ENCODE data around the gene ASCC2.
"Not testable (repeated sequence)": the region's sequence is repeated elsewhere in the genome, so short reads cannot be mapped to it uniquely, and the experiment has no call there.

ASCC2 gene

DNA sequence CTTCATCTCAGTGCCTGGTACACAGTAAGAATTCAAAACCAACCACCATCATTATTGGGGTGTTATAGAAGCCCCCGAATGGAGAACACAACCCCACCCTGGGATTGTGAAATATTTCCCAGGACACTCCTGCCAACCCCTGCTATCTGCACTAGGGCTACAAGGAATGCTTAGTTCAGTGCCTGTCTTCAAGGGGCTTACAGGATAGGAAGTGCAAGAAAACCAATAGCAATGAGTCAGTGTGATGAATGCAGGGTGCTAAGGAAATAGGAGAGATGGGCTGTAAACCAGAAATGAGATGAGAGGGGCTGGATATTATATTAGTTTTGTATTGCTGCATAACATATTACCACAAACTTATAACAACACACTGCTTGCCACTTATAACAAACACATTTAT is 965 bp upstream of the ASCC2 start:
- H3K36me3 Mint-ChIP-seq (ENCODE audit: low read depth) = peaks cover 10% of the 10 kb centered on the region
- DNase-seq (no peak), ATAC-seq (no peak)
- H3K4me1 Mint-ChIP-seq = peaks cover 33% of the 10 kb centered on the region
- peak overlapping the region; percentile 97 for H3K4me3 Mint-ChIP-seq
- no peaks in the 10 kb centered on the region for H3K27me3 Mint-ChIP-seq
- no peaks in the 10 kb centered on the region for H3K9me3 Mint-ChIP-seq
- peak overlapping the region; percentile 91 for H3K27ac Mint-ChIP-seq

DNA sequence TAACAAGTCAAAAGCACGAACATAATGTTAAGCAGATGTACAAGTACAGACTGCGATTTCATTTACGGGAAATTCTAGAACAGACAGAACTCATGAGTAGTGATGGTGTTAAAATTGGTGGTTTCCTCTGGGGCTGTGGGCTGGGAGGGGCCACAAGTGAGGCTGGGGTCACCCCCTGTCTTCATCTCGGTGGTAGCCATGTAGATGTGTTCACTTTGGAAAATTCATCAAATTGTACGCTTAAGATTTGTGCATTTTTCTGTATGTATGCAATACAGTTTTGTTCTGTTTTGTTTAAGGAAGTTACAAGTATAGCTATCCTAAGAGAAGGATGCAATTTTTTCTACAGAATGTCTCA is 504 bp upstream of the ASCC2 start:
- peak overlapping the region; percentile 91 for H3K27ac Mint-ChIP-seq
- peaks cover 33% of the 10 kb centered on the region for H3K4me1 Mint-ChIP-seq
- no peaks in the 10 kb centered on the region for H3K9me3 Mint-ChIP-seq
- H3K4me3 Mint-ChIP-seq = peak overlapping the region; percentile 97
- H3K36me3 Mint-ChIP-seq (ENCODE audit: low read depth) = peaks cover 10% of the 10 kb centered on the region
- DNase-seq (no peak), ATAC-seq (no peak)
- H3K27me3 Mint-ChIP-seq = no peaks in the 10 kb centered on the region

DNA sequence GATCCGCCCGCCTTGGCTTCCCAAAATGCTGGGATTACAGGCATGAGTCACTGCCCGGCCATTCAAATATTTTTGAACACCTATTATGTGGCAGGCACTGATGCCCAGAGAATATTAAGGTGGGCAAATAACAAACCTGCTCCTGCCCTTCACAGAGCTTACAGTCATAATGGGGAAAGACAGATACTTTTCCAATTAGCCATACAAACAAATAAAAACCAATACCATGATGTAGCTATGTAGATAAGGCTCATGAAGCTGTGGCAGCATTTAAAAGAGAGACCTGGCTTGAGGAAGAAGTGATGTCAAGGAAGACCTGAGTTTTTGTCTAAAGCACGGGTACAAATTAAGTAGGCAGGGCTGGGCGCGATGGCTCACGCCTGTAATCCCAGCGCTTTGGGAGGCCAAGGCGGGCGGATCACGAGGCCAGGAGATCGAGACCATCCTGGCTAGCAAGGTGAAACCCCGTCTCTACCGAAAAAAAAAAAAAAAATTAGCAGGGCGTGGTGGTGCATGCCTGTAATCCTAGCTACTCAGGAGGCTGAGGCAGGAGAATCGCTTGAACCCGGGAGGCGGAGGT is 1.2 kb downstream of the ASCC2 start:
- Mint-ChIP-seq H3K4me3 (peak overlapping the region; percentile 97), H3K4me1 (peaks cover 31% of the 10 kb centered on the region), H3K27ac (peak overlapping the region; percentile 56), H3K36me3 (ENCODE audit: low read depth) (peaks cover 20% of the 10 kb centered on the region)
- not testable (repeated sequence) for H3K9me3 Mint-ChIP-seq, DNase-seq, H3K27me3 Mint-ChIP-seq, ATAC-seq

DNA sequence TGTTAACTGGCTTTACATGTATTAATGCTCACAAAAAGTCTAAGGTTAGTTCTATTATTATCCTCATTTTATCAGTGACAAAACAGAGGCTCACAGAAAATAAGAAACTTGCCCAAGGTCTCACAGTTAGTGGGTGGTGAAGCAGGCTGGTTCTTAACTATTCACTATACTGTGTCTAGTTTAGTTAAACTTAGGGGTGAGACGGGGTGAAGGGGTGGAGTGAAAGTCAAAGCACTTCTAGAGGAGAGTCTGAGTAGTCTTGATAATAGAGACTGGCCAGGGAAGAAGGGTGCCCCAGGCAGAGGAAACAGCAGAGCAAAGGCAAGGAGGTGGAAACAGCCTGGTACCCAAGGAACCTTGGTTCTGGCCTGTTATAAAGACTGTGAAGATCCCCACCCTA is 4.0 kb downstream of the ASCC2 start:
- Mint-ChIP-seq H3K4me1 (peaks cover 38% of the 10 kb centered on the region), H3K27me3 (no peaks in the 10 kb centered on the region), H3K4me3 (no peak overlapping the region), H3K9me3 (no peaks in the 10 kb centered on the region), H3K27ac (no peak overlapping the region), H3K36me3 (ENCODE audit: low read depth) (peaks cover 25% of the 10 kb centered on the region)
- DNase-seq (no peak), ATAC-seq (no peak)

DNA sequence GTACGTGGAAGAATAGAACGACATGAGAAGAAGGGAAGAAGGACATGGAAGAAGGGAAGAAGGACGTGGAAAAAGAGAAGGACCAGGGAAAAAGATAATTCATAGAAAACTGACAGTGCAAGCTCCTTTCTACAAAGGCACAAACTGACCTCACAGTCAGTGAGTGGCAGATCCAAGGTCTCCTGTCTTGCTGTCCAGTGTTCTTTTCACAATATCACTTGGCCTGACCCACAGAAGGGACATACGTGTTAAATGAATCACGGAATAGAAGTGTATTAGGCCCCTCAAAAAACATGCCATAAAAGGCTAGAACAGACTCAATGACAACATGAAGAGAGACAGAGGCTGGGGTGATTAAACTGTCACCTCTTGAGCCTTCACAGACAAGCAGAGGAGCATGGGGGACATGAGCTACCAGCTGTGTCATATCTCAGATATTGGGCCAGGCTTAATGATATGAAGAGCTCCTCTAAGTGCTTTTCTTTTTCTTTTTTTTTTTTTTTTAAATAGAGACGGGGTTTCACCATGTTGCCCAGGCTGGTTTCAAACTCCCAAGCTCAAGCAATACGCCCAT is 4.6 kb downstream of the ASCC2 start:
- H3K4me3 Mint-ChIP-seq = no peak overlapping the region
- ATAC-seq (no peak), DNase-seq (no peak)
- peaks cover 25% of the 10 kb centered on the region for H3K36me3 Mint-ChIP-seq (ENCODE audit: low read depth)
- H3K4me1 Mint-ChIP-seq = peaks cover 34% of the 10 kb centered on the region
- H3K27ac Mint-ChIP-seq = peak overlapping the region; percentile 57
- H3K27me3 Mint-ChIP-seq = no peaks in the 10 kb centered on the region
- H3K9me3 Mint-ChIP-seq = no peaks in the 10 kb centered on the region

DNA sequence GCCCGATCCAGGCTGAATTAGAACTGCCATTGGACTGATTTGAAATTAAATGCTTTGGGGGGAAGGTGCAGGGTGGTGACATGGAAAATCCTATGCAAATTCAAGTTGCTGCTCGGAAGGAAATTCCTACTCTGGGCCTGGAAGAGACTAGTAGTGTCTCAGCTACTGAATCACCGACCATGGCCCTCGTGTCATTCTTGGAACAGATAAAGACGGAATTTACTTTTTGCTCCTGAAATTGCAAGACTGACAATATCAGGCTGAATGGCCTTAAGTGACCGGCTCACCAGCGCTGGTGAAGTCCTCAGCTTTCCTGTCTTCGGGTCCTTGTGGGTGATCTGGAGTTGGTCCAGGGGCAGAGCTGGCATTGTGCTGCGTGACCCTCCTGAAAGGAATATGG is 6.1 kb downstream of the ASCC2 start:
- H3K27me3 Mint-ChIP-seq = no peaks in the 10 kb centered on the region
- DNase-seq (no peak), ATAC-seq (no peak)
- H3K4me1 Mint-ChIP-seq = peaks cover 23% of the 10 kb centered on the region
- H3K36me3 Mint-ChIP-seq (ENCODE audit: low read depth) = peaks cover 28% of the 10 kb centered on the region
- no peaks in the 10 kb centered on the region for H3K9me3 Mint-ChIP-seq
- H3K4me3 Mint-ChIP-seq = no peak overlapping the region
- H3K27ac Mint-ChIP-seq = no peak overlapping the region

DNA sequence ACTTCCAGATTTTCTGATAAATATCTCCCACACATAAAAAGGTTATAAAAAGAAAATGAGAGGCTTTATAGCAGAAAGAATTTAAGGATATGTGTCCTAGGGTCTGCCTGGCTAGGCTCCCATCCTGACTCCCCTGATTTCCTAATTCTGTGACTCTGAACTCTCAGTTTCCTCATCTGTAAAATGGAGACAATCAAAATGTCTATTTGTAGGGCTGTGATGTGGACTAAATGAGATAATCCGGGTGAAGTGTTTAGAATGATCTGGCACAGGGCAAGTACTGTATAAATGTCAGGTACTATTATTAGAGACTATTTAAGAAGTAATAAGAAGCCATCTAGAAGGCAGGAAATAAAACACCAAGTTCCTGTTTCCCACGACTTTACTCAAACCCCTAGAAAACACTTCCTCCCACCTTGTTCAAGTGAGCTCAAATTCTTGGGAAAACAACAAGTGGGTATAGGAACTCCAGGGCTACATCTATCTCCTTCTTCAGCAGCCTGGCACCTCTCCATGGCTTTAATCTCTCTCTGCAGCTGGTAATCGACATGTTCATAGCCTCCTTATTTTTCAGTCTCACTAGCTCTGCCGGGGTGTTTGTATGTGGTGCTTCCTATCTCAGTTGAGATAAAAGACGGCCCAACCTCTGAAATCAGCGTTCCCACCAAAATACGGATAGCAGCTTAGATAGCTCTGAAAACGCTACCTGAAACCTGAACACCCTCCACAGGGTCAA is 6.7 kb downstream of the ASCC2 start:
- DNase-seq (no peak), ATAC-seq (no peak)
- Mint-ChIP-seq H3K4me3 (no peak overlapping the region), H3K36me3 (ENCODE audit: low read depth) (peaks cover 28% of the 10 kb centered on the region), H3K4me1 (peaks cover 17% of the 10 kb centered on the region), H3K9me3 (no peaks in the 10 kb centered on the region), H3K27ac (no peak overlapping the region), H3K27me3 (no peaks in the 10 kb centered on the region)

DNA sequence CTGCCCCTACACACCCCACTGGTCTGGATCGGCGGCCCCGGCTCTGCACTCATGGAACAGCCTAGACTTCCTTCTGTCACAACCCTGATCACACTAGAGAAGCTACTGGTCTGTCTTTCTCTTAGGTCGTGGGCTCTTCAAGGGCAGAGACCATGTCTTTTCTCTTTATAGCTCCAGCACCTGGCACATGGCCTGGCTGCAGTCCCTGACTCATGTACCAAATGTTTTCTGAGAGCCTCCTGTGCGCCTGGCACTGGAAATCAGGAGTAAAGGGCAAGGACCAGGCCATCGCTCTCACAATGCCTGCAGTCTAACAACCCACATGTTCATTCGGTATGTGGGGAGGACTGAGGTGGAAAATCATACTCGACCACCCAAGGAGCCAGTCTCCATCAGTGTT is 7.5 kb downstream of the ASCC2 start:
- H3K4me1 Mint-ChIP-seq = peaks cover 10% of the 10 kb centered on the region
- no peaks in the 10 kb centered on the region for H3K27me3 Mint-ChIP-seq
- H3K9me3 Mint-ChIP-seq = no peaks in the 10 kb centered on the region
- DNase-seq (no peak), ATAC-seq (peak; percentile 65)
- peak overlapping the region; percentile 20 for H3K27ac Mint-ChIP-seq
- H3K36me3 Mint-ChIP-seq (ENCODE audit: low read depth) = peaks cover 23% of the 10 kb centered on the region
- no peak overlapping the region for H3K4me3 Mint-ChIP-seq

DNA sequence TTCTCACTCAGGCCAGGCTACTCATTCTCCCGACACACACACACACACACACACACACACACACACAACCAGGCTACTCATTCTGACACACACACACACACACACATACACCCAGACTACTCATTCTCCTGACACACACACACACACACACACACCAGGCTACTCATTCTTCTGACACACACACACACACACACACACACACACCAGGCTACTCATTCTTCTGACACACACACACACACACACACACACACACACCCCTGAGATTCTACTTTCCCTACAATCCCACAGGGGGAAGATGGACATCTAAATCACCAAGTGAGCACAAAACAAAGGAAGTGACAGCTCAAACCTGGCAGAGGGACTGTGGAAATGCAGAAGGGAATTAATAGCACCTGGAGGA is 10.3 kb downstream of the ASCC2 start:
- not testable (repeated sequence) for H3K4me3 Mint-ChIP-seq, H3K4me1 Mint-ChIP-seq, DNase-seq, H3K27ac Mint-ChIP-seq, H3K9me3 Mint-ChIP-seq, ATAC-seq, H3K27me3 Mint-ChIP-seq
- H3K36me3 Mint-ChIP-seq (ENCODE audit: low read depth) = peaks cover 33% of the 10 kb centered on the region

DNA sequence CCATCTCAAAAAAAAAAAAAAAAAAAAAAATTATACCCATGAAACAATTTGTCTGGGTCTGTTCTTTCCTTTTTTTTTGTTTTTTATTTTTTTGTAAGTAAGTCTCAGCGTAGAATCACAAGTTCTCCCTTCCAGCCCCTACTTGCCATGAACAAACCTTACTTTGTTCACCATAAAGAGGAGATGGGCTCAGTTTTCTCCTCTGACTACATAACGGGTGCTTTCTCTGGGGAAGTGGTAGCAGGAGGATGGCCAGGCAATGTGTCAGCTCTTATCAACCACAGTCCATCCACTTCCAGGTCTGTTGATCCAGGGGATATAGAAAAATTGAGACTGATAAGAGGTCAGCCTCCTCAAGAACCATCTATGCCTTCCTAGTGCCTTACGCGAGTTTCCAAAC is 11.0 kb downstream of the ASCC2 start:
- Mint-ChIP-seq H3K9me3 (no peaks in the 10 kb centered on the region), H3K27me3 (no peaks in the 10 kb centered on the region), H3K4me3 (no peak overlapping the region), H3K4me1 (peaks cover 14% of the 10 kb centered on the region), H3K27ac (no peak overlapping the region), H3K36me3 (ENCODE audit: low read depth) (peaks cover 33% of the 10 kb centered on the region)
- DNase-seq = no peak
- no peak for ATAC-seq

DNA sequence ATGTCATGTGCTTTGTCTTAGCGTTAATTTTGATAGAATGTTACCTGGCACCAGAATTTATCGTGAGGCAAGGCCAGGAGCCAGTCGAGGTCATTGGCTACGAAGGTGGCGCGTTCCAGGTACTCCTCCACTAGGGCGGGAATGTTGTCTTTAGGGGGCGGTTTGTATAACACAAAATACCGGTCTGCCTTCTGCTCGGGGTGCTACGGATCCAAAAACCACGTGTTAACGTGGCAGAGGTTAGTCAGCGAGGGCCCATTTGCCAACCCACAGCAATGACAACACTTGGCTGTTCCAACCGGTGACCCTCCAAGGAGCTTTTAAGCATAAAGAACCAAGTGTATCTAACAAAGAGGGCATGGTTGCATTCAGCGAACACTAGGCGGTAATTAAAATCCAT is 12.5 kb downstream of the ASCC2 start:
- Mint-ChIP-seq H3K27ac (no peak overlapping the region), H3K4me1 (peaks cover 18% of the 10 kb centered on the region), H3K4me3 (no peak overlapping the region), H3K36me3 (ENCODE audit: low read depth) (peaks cover 35% of the 10 kb centered on the region), H3K9me3 (no peaks in the 10 kb centered on the region), H3K27me3 (no peaks in the 10 kb centered on the region)
- ATAC-seq (no peak), DNase-seq (no peak)

DNA sequence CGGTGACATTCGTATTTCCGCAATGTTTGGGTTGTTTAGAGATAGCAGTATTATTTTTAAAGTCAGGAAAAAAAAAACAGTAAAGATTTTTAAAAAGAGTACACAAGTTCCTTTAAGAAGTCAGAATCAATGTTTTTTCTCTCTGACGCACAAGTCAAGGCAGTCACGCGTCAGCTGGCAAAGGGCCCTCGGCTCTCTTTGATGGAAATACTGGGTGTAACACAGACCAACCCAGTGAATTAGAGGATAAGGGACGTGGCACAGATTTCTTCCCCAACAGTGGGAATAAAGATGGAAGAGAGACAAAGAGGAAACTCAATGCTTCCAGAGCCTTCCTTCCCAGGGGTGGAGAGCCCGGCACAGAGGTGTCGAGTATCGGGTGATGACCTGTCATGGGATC is 13.4 kb downstream of the ASCC2 start:
- H3K36me3 Mint-ChIP-seq (ENCODE audit: low read depth) = peaks cover 40% of the 10 kb centered on the region
- peaks cover 17% of the 10 kb centered on the region for H3K4me1 Mint-ChIP-seq
- DNase-seq = no peak
- no peak for ATAC-seq
- no peak overlapping the region for H3K27ac Mint-ChIP-seq
- H3K27me3 Mint-ChIP-seq = no peaks in the 10 kb centered on the region
- H3K4me3 Mint-ChIP-seq = no peak overlapping the region
- H3K9me3 Mint-ChIP-seq = no peaks in the 10 kb centered on the region

DNA sequence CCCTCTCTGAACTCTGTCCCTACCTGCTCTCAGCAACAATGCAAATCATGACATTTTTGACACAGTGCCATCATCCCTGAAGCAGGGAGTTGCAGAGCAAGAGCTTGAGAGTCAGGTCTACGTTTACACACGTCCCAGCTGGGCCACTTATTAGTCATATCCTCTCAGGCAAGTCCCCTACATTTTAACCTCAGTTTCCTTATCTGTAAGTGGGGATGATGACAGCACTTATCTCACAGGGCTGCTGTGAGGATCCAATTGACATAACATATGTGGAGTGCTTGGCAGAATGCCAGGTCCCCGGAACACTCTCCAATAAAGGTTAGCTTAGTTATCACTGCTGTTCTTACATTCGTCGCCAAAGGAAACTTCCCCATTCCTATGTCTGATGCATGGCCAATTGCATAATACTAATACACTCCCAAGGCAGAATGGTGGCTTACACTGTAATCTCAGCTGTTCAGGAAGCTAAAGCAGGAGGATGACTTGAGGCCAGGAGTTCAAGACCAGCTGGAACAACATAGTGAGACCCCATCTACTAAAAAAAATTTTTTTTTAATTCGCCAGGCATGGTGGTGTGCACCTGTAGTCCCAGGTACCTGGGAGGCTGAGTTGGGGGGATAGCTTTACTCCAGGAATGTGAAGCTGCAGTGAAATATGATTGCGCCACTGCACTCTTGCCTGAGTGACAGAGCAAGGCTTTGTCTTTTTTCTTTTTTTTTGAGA is 16.6 kb downstream of the ASCC2 start:
- Mint-ChIP-seq H3K4me1 (peaks cover 15% of the 10 kb centered on the region), H3K9me3 (no peaks in the 10 kb centered on the region), H3K27me3 (no peaks in the 10 kb centered on the region), H3K36me3 (ENCODE audit: low read depth) (peaks cover 47% of the 10 kb centered on the region), H3K4me3 (no peak overlapping the region), H3K27ac (peak overlapping the region; percentile 75)
- DNase-seq (peak; percentile 58), ATAC-seq (peak; percentile 98)

DNA sequence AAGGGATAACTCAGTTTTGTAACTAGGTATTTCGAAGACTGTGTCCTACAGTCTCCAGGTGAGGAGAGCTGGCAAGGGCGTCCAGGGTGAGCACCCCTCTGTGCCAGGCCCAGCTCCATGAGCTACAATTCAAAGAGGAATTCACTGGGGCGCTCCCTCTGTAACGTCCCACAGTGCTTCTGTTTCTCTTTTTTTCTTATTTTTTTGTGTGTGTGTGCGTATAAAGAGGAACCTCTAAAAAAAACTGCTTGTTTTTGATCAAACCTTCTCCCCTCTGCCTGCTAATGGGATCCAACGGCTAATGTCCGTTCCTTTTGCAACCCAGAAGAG is 17.1 kb downstream of the ASCC2 start:
- no peaks in the 10 kb centered on the region for H3K9me3 Mint-ChIP-seq
- H3K36me3 Mint-ChIP-seq (ENCODE audit: low read depth) = peaks cover 47% of the 10 kb centered on the region
- peaks cover 15% of the 10 kb centered on the region for H3K4me1 Mint-ChIP-seq
- DNase-seq (no peak), ATAC-seq (no peak)
- peak overlapping the region; percentile 75 for H3K27ac Mint-ChIP-seq
- H3K4me3 Mint-ChIP-seq = no peak overlapping the region
- H3K27me3 Mint-ChIP-seq = no peaks in the 10 kb centered on the region

DNA sequence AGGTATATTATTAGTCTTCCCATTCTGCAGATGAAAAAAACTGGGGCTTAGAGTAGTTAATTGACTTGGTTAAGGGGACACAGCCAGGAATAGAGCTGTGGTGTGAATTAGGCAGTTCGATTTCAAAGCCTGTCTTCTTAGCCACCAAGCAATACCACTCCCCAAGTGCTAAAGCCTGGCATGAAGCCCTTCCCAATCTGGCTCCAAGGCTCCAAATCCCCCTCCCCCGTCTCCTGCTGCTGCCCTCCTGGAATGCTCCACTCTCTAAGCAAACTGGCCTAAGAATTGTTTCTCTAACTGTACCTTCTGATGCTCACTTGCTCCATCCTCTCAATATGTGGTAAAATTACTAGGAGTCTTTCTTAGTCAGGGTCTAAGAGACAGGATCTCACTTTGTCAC is 18.6 kb downstream of the ASCC2 start:
- no peak overlapping the region for H3K4me3 Mint-ChIP-seq
- no peak for DNase-seq
- ATAC-seq = no peak
- peaks cover 47% of the 10 kb centered on the region for H3K36me3 Mint-ChIP-seq (ENCODE audit: low read depth)
- no peaks in the 10 kb centered on the region for H3K9me3 Mint-ChIP-seq
- peaks cover 15% of the 10 kb centered on the region for H3K4me1 Mint-ChIP-seq
- H3K27ac Mint-ChIP-seq = no peak overlapping the region
- no peaks in the 10 kb centered on the region for H3K27me3 Mint-ChIP-seq
